Measurements from ENCODE around the gene KCNJ12. TPM values are rescaled to one million over a fixed set of nuclear protein-coding genes. Genes with fewer than 3 reads are reported as not detected.
"Not testable (repeated sequence)": the region's sequence is repeated elsewhere in the genome, so short reads cannot be mapped to it uniquely, and the experiment has no call there.

KCNJ12 gene
- total RNA-seq, 2 donors from 2014 or later, result not detected

GRCh38 chr17:21456449-21456848, 80.3 kb downstream of the KCNJ12 start:
- not testable (repeated sequence) for DNase-seq; H3K9me3 Mint-ChIP-seq; H3K4me3 Mint-ChIP-seq; H3K27ac Mint-ChIP-seq; H3K27me3 Mint-ChIP-seq (ENCODE audit: low read depth); H3K36me3 Mint-ChIP-seq (ENCODE audit: insufficient read depth in 2 of 2); ATAC-seq (replicated peaks in 1 of 2)
- H3K4me1 Mint-ChIP-seq (ENCODE audit: low read depth), result peaks cover 23% of the 10 kb centered on the region

DNA sequence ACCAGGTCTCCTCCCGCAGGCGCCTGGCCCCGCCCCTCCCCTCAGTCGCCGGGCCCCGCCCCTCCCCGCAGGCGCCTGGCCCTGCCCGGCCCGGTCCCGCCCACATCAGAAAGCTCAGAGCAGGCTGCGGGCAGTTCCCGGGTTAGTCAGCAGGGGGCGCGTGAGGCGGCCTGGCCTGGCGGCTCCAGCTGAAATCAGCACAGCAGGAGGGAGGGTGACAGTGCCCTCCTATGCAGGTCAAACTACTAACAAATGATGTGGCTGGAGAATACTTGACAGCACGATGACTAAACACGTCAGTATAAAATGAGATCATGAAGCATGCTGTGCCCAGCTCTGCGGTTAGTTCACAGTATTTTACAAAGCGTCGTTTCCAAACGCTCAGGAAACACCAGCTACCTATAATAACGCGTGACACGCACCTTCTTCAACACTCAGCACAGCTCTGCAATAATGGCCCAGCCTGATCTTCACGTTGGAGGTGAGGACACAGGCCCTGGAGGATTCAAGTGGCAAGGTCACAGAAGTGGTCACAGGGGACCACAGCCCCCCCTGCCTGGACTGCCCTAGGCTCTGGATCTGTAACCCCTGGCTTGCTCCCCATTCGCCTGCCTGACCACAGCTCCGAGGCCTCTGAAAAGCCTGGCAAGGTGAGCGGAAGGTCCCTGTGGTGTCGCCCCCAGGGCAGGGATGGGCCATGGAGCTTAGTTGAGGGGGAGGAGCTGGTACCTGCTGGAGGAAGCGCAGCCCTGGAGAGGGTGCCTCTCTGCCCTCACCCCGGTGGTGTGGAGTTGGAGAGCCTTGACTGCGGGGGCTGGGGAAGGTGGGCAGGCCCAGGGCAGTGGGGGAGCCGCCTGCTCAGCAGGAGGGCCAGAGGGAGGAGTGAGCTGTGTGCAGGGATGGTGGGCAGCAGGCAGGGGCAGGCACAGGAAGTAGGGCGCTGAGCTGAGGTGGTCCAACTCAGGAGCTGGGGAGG, 81.2 kb downstream of the KCNJ12 start:
- Mint-ChIP-seq H3K27ac (no peak overlapping the region), H3K4me3 (peak overlapping the region in 1 of 2 donors; percentile 40)

GRCh38 chr17:21458054-21458453, 81.9 kb downstream of the KCNJ12 start:
- H3K36me3 Mint-ChIP-seq (ENCODE audit: insufficient read depth in 2 of 2), result no peaks in the 10 kb centered on the region
- H3K27me3 Mint-ChIP-seq (ENCODE audit: low read depth), result no peaks in the 10 kb centered on the region
- peaks cover 20% of the 10 kb centered on the region for H3K4me1 Mint-ChIP-seq (ENCODE audit: low read depth)
- peak overlapping the region in 1 of 2 donors; percentile 40 for H3K4me3 Mint-ChIP-seq
- no peak for ATAC-seq (replicated peaks in 1 of 2)
- H3K9me3 Mint-ChIP-seq, result no peaks in the 10 kb centered on the region
- no peak overlapping the region for H3K27ac Mint-ChIP-seq
- DNase-seq, result no peak

More for the DNA sequence above, 81.2 kb downstream of the KCNJ12 start:
- Mint-ChIP-seq H3K4me1 (ENCODE audit: low read depth) (peaks cover 19% of the 10 kb centered on the region), H3K36me3 (ENCODE audit: insufficient read depth in 2 of 2) (no peaks in the 10 kb centered on the region), H3K9me3 (no peaks in the 10 kb centered on the region), H3K27me3 (ENCODE audit: low read depth) (peaks cover 5% of the 10 kb centered on the region)
- DNase-seq (peak; percentile 93 to 98), ATAC-seq (replicated peaks in 1 of 2) (peak; percentile 95 to 97)

DNA sequence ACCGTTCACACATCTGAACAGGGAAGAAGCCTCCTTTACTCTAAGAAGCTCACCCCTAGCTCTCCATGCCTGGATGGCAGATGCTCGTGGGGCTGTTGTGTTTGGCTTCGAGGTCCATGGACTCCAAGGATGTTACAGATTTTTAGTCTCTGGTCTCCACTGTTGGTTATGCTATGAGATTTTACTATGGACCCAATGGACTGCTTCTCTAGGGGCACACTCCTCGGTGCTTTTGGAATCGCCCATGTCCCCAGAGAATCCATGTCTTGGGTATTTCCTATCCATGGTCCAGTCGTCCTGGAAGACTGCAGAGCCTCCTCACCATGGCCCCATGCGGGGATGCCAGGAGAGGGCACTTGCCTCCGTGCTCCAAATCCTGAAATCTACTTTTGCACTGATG, 83.4 kb downstream of the KCNJ12 start:
- no peak for DNase-seq
- H3K9me3 Mint-ChIP-seq, result no peaks in the 10 kb centered on the region
- H3K4me3 Mint-ChIP-seq, result no peak overlapping the region
- H3K36me3 Mint-ChIP-seq (ENCODE audit: insufficient read depth in 2 of 2), result no peaks in the 10 kb centered on the region
- H3K27ac Mint-ChIP-seq, result no peak overlapping the region
- peaks cover 28% of the 10 kb centered on the region for H3K4me1 Mint-ChIP-seq (ENCODE audit: low read depth)
- H3K27me3 Mint-ChIP-seq (ENCODE audit: low read depth), result peaks cover 14% of the 10 kb centered on the region
- ATAC-seq (replicated peaks in 1 of 2), result no peak

- H3K4me1 Mint-ChIP-seq (ENCODE audit: low read depth), result peaks cover 26% of the 10 kb centered on the region
- H3K9me3 Mint-ChIP-seq, result no peaks in the 10 kb centered on the region
- no peak for DNase-seq
- H3K36me3 Mint-ChIP-seq (ENCODE audit: insufficient read depth in 2 of 2), result no peaks in the 10 kb centered on the region
- H3K27ac Mint-ChIP-seq, result no peak overlapping the region
- peaks cover 15% of the 10 kb centered on the region for H3K27me3 Mint-ChIP-seq (ENCODE audit: low read depth)
- ATAC-seq (replicated peaks in 1 of 2), result no peak
- H3K4me3 Mint-ChIP-seq, result no peak overlapping the region
Observed at GRCh38 chr17:21460358-21460757, 84.2 kb downstream of the KCNJ12 start.

- no peaks in the 10 kb centered on the region for H3K9me3 Mint-ChIP-seq
- ATAC-seq (replicated peaks in 1 of 2), result no peak
Observed at GRCh38 chr17:21462237-21462636, 86.1 kb downstream of the KCNJ12 start.

DNA sequence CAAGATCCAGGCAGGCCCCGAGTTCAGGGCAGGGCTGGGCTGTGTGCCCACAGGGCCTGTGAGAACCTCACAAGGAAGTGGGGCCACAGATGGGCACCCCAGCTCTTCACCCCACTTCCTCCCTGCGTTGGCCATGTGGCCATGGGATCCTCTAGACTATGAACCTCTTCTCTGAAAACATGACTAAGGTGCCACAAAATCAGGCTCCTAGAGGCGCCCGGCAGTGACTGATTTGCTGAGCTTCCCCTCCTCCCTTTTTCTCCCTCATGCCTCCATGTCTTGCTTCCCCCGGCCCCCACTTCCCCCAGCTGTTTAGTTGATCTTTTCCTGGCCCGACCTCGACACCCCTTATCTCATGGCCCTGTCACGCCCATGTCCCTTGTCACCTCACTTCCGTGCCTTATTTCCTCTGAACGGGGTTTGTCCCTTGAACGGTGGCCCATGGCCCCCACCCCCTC, 87.1 kb downstream of the KCNJ12 start:
- DNase-seq (peak; percentile 19 to 23), ATAC-seq (replicated peaks in 1 of 2) (peak; percentile 77 to 82)
- Mint-ChIP-seq H3K4me3 (peak overlapping the region in 1 of 2 donors; percentile 15), H3K27me3 (ENCODE audit: low read depth) (peaks cover 15% of the 10 kb centered on the region), H3K4me1 (ENCODE audit: low read depth) (peaks cover 14% of the 10 kb centered on the region), H3K9me3 (no peaks in the 10 kb centered on the region), H3K36me3 (ENCODE audit: insufficient read depth in 2 of 2) (no peaks in the 10 kb centered on the region), H3K27ac (no peak overlapping the region)

More at GRCh38 chr17:21462237-21462636, 86.1 kb downstream of the KCNJ12 start:
- no peak for DNase-seq
- Mint-ChIP-seq H3K4me1 (ENCODE audit: low read depth) (peaks cover 18% of the 10 kb centered on the region), H3K27me3 (ENCODE audit: low read depth) (peaks cover 15% of the 10 kb centered on the region), H3K4me3 (no peak overlapping the region), H3K36me3 (ENCODE audit: insufficient read depth in 2 of 2) (no peaks in the 10 kb centered on the region), H3K27ac (no peak overlapping the region)

GRCh38 chr17:21463779-21464407, 87.7 kb downstream of the KCNJ12 start:
- no peak overlapping the region for H3K27ac Mint-ChIP-seq
- no peak for ATAC-seq (replicated peaks in 1 of 2)
- no peak for DNase-seq

DNA sequence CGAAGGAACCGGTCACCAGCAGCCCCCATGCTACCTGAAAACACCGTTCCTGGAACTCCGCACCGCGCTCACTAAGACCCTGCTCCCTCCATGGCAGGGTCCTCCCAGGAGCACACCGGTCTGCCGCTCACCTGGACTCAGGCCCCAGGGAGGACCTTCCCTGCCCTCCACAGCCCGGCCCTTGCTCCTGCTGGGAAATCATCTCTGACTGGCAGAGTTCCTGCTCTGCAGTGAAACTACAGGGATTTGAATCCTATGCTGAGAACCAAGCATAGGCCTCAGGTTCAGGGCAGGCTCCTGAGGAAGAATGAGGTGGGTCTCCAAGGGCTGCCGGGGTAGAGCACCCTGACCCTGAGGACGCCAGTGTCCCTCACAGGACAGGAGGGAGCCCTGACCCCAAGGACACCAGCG, 88.5 kb downstream of the KCNJ12 start:
- Mint-ChIP-seq H3K27ac (no peak overlapping the region), H3K4me3 (no peak overlapping the region), H3K9me3 (no peaks in the 10 kb centered on the region), H3K27me3 (ENCODE audit: low read depth) (peaks cover 15% of the 10 kb centered on the region), H3K4me1 (ENCODE audit: low read depth) (peaks cover 14% of the 10 kb centered on the region), H3K36me3 (ENCODE audit: insufficient read depth in 2 of 2) (no peaks in the 10 kb centered on the region)
- ATAC-seq (replicated peaks in 1 of 2), result no peak
- DNase-seq, result no peak

More at GRCh38 chr17:21463779-21464407, 87.7 kb downstream of the KCNJ12 start:
- peaks cover 14% of the 10 kb centered on the region for H3K4me1 Mint-ChIP-seq (ENCODE audit: low read depth)
- no peaks in the 10 kb centered on the region for H3K9me3 Mint-ChIP-seq
- peaks cover 15% of the 10 kb centered on the region for H3K27me3 Mint-ChIP-seq (ENCODE audit: low read depth)
- H3K4me3 Mint-ChIP-seq, result peak overlapping the region in 1 of 2 donors; percentile 36
- H3K36me3 Mint-ChIP-seq (ENCODE audit: insufficient read depth in 2 of 2), result no peaks in the 10 kb centered on the region

DNA sequence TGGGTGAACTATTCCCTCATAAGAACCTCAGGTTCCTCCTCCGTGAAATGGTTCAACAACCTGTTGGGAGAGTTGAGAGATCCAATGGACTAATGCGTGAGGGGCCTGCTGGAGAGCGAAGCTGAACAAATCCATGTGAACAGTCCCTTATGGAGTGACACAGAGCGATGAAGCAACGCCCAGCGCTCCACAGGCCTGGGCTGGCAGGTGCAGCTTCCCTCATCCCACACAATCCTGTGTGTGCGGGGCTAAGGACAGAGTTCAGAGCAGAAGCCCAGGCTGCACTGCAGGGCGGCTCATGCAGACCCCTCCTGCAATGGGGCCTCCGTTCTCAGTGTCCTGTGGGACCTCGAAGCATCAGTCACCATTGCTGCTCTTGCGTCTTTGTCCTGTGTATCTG, 90.4 kb downstream of the KCNJ12 start:
- Mint-ChIP-seq H3K4me3 (no peak overlapping the region), H3K27ac (no peak overlapping the region), H3K4me1 (ENCODE audit: low read depth) (peaks cover 14% of the 10 kb centered on the region), H3K27me3 (ENCODE audit: low read depth) (peaks cover 20% of the 10 kb centered on the region), H3K36me3 (ENCODE audit: insufficient read depth in 2 of 2) (no peaks in the 10 kb centered on the region), H3K9me3 (no peaks in the 10 kb centered on the region)
- no peak for ATAC-seq (replicated peaks in 1 of 2)
- DNase-seq, result no peak

DNA sequence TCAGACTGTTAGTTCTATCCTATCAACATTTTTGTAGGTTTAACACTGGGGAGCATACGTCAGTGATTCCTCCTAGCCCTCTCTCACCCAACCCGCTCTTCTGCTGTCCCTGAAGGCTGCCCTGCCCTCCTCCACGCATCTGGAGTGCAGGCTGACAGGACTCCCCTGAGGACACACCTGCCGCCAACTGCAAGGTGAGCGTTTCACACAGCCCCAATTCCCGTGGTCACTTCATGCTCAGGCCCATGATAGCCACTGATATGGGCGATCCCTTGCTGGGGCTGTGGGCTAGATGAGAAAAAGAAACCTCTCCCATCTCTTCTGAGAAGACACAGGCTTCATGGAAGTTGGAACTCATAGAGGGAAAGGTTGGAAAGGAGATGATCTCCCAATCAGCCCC, 91.0 kb downstream of the KCNJ12 start:
- H3K4me1 Mint-ChIP-seq (ENCODE audit: low read depth), result peaks cover 14% of the 10 kb centered on the region
- H3K4me3 Mint-ChIP-seq, result no peak overlapping the region
- no peak overlapping the region for H3K27ac Mint-ChIP-seq
- no peak for DNase-seq
- H3K27me3 Mint-ChIP-seq (ENCODE audit: low read depth), result peaks cover 25% of the 10 kb centered on the region
- H3K36me3 Mint-ChIP-seq (ENCODE audit: insufficient read depth in 2 of 2), result no peaks in the 10 kb centered on the region
- no peak for ATAC-seq (replicated peaks in 1 of 2)
- H3K9me3 Mint-ChIP-seq, result no peaks in the 10 kb centered on the region

DNA sequence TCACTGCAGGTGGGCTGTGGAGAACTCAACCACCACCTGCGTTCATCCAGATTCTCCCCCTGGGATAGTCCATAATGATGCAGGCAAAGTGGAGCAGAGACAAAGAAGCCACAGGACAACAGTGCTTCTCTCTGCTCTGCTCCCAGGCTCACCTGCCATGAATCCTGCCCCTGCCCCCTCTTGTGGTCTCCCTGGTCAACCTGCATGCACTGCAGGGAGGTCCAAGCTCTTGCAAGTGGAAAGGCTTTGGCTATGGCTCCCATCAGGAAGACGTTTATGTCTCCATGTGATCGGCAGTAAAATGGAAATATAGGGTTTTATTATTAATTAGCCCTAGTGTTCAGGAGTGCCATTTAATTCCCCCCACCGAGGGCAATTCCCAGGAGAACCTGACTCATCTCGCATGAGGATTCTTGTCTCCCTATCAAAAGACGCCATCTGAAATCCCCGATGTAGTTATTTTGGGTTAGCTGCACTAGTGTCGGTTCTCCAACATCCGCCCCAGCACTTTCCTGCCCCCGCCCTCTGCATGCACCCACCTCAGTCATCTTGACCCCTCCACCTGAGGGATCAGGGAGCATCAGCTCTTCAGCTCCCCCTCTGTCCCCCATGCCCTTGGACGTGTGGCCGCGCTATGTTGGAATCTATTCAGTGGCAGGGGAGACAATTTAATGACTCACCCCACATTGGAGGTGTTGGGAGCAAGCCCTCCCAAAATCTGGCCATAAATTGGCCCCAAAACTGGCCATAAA, 91.8 kb downstream of the KCNJ12 start:
- H3K4me1 Mint-ChIP-seq (ENCODE audit: low read depth), result peaks cover 10% of the 10 kb centered on the region
- H3K36me3 Mint-ChIP-seq (ENCODE audit: insufficient read depth in 2 of 2), result no peaks in the 10 kb centered on the region
- no peak for ATAC-seq (replicated peaks in 1 of 2)
- peaks cover 27% of the 10 kb centered on the region for H3K27me3 Mint-ChIP-seq (ENCODE audit: low read depth)
- no peak overlapping the region for H3K27ac Mint-ChIP-seq
- no peak for DNase-seq
- no peaks in the 10 kb centered on the region for H3K9me3 Mint-ChIP-seq
- no peak overlapping the region for H3K4me3 Mint-ChIP-seq
